ENCODE data around the gene TEAD1.

Gene TEAD1

GRCh38 chr11:12856338-12856737 is 182.1 kb downstream of the TEAD1 start:
- Mint-ChIP-seq H3K27ac (no peak overlapping the region), H3K4me3 (no peak overlapping the region), H3K36me3 (no peaks in the 10 kb centered on the region), H3K4me1 (peaks cover 7% of the 10 kb centered on the region), H3K9me3 (no peaks in the 10 kb centered on the region)
- ATAC-seq = no peak
- DNase-seq (ENCODE audit: low spot score in 2 of 2) = no peak

DNA sequence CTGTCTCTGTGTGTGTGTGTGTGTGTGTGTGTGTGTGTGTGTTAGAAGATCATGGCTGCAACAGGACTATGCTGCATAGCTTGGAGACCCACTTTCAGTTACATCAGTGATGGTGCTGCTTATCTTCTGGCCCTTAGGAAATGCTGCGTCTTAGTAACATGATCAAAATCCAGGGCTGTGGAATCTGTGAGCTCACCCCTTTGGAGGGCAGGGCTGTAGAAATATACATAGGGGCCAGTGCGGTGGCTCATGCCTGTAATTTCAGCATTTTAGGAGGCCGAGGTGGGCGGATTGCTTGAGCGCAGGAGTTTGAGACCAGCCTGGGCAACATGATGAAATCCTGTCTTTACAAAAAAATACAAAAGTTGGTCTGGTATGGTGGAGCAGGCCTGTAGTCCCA is 183.4 kb downstream of the TEAD1 start:
- H3K27ac Mint-ChIP-seq = no peak overlapping the region
- no peaks in the 10 kb centered on the region for H3K36me3 Mint-ChIP-seq
- ATAC-seq = no peak
- no peaks in the 10 kb centered on the region for H3K4me1 Mint-ChIP-seq
- DNase-seq (ENCODE audit: low spot score in 2 of 2) = no peak
- no peak overlapping the region for H3K4me3 Mint-ChIP-seq
- H3K9me3 Mint-ChIP-seq = no peaks in the 10 kb centered on the region

GRCh38 chr11:12859872-12860657 is 185.8 kb downstream of the TEAD1 start:
- DNase-seq (ENCODE audit: low spot score in 2 of 2) (no peak), ATAC-seq (no peak)
- Mint-ChIP-seq H3K4me1 (no peaks in the 10 kb centered on the region), H3K36me3 (no peaks in the 10 kb centered on the region), H3K9me3 (no peaks in the 10 kb centered on the region), H3K27ac (no peak overlapping the region), H3K4me3 (no peak overlapping the region)

- no peak for ATAC-seq
- Mint-ChIP-seq H3K27ac (no peak overlapping the region), H3K4me3 (no peak overlapping the region), H3K36me3 (no peaks in the 10 kb centered on the region), H3K4me1 (no peaks in the 10 kb centered on the region), H3K9me3 (no peaks in the 10 kb centered on the region)
- no peak for DNase-seq (ENCODE audit: low spot score in 2 of 2)
Measured at GRCh38 chr11:12860827-12861226, 186.6 kb downstream of the TEAD1 start.

DNA sequence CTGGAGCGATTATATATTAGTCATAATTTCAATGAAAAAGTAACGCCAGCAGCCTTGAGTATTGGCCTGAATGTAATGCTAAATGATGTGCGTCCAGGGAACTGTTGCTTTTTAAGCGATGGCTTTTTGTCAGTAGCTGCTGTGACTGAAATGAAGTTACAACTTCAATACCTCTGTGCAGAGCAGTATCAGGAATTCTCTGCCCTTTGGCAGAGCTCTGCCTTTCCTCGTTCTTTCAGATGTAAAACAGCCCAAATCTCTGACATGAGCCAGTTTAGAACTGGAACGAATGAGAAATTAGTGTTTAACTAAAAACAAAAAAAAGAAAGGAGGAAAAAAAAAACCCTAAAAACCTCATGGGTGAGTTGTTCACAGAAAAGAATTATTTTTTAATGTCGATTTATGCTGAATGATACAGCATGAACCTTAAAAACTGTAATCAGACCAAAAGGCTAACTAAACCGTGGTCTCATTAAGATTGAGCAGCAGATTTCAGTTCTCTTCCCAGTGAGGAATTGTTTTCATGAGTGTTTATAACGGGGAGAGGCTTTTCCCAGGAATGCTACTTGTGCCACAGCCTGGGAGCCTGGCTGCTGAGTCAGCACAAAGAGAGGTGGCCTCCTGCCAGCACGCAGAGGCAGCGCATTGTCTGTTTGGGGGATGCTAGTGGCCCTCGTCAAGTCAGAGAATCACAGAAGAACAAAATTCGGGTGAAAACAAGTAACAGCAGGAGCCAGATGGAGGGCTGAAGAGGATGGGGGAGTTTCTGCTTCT is 188.7 kb downstream of the TEAD1 start:
- DNase-seq (ENCODE audit: low spot score in 2 of 2) = no peak
- Mint-ChIP-seq H3K4me1 (no peaks in the 10 kb centered on the region), H3K9me3 (no peaks in the 10 kb centered on the region), H3K36me3 (no peaks in the 10 kb centered on the region), H3K4me3 (no peak overlapping the region), H3K27ac (no peak overlapping the region)
- ATAC-seq = no peak

DNA sequence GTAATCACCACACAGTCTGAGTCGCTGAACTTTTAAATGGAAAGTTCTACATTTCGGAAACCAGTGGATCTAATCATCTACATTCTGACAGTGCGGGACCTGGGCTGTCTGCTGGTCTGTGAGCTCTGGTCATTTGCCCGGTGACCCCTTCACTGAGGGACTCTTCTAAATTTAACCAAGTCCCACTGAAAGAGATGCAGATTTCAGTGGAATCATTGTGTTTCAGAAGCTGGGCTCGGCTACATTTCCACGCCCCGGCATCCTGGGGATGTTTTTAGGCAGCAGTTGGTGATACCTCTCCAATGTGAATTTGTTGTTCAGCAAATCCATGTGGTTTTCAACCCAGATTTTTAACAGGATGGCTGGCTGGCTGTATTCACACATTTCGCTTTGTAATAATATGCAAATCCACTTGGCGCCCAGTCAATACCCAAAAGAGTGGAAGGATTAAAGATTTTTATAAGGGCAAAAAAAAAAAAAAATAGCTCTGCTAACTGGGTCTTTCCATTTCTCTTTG is 189.4 kb downstream of the TEAD1 start:
- H3K4me3 Mint-ChIP-seq = no peak overlapping the region

GRCh38 chr11:12864316-12865156 is 190.3 kb downstream of the TEAD1 start:
- DNase-seq (ENCODE audit: low spot score in 2 of 2) (no peak), ATAC-seq (no peak)
- Mint-ChIP-seq H3K4me3 (no peak overlapping the region), H3K36me3 (no peaks in the 10 kb centered on the region), H3K9me3 (no peaks in the 10 kb centered on the region), H3K4me1 (no peaks in the 10 kb centered on the region), H3K27ac (no peak overlapping the region)

More for the DNA sequence above, 189.4 kb downstream of the TEAD1 start:
- no peaks in the 10 kb centered on the region for H3K4me1 Mint-ChIP-seq
- no peak overlapping the region for H3K27ac Mint-ChIP-seq
- no peaks in the 10 kb centered on the region for H3K36me3 Mint-ChIP-seq
- DNase-seq (ENCODE audit: low spot score in 2 of 2) (no peak), ATAC-seq (no peak)
- no peaks in the 10 kb centered on the region for H3K9me3 Mint-ChIP-seq

GRCh38 chr11:12865863-12866595 is 191.8 kb downstream of the TEAD1 start:
- no peak for DNase-seq (ENCODE audit: low spot score in 2 of 2)
- Mint-ChIP-seq H3K9me3 (no peaks in the 10 kb centered on the region), H3K4me1 (no peaks in the 10 kb centered on the region), H3K36me3 (no peaks in the 10 kb centered on the region), H3K27ac (no peak overlapping the region), H3K4me3 (no peak overlapping the region)
- ATAC-seq = no peak

GRCh38 chr11:12867531-12867930 is 193.3 kb downstream of the TEAD1 start:
- H3K27ac Mint-ChIP-seq = no peak overlapping the region
- no peaks in the 10 kb centered on the region for H3K9me3 Mint-ChIP-seq
- H3K4me3 Mint-ChIP-seq = no peak overlapping the region
- DNase-seq (ENCODE audit: low spot score in 2 of 2) (no peak), ATAC-seq (no peak)
- H3K36me3 Mint-ChIP-seq = no peaks in the 10 kb centered on the region
- no peaks in the 10 kb centered on the region for H3K4me1 Mint-ChIP-seq

GRCh38 chr11:12868315-12869073 is 194.3 kb downstream of the TEAD1 start:
- H3K27ac Mint-ChIP-seq = no peak overlapping the region
- H3K4me1 Mint-ChIP-seq = no peaks in the 10 kb centered on the region
- ATAC-seq (no peak), DNase-seq (ENCODE audit: low spot score in 2 of 2) (no peak)
- H3K9me3 Mint-ChIP-seq = no peaks in the 10 kb centered on the region
- no peak overlapping the region for H3K4me3 Mint-ChIP-seq
- no peaks in the 10 kb centered on the region for H3K36me3 Mint-ChIP-seq

DNA sequence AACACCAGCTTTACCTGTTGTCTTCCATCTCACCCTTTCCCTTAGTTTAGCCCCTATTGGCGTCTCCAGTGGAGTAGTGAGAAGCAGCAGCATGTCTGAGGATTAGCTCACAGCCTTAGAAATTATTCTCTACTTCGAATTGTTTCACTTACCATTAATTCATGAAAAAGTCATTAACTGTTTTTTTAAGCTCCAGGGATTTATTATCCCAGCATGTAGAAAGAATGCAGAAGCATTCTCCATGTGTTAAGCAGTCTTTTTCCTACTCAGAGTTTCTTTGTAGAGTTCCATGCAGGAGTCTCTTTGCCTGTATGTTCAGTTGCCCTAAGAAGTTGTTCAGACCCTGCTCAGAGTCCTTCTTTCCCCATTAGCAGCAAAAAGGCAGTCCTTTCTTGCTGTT is 197.0 kb downstream of the TEAD1 start:
- ATAC-seq (no peak), DNase-seq (ENCODE audit: low spot score in 2 of 2) (no peak)
- no peaks in the 10 kb centered on the region for H3K36me3 Mint-ChIP-seq
- H3K4me3 Mint-ChIP-seq = no peak overlapping the region
- no peaks in the 10 kb centered on the region for H3K9me3 Mint-ChIP-seq
- no peaks in the 10 kb centered on the region for H3K4me1 Mint-ChIP-seq
- H3K27ac Mint-ChIP-seq = no peak overlapping the region

DNA sequence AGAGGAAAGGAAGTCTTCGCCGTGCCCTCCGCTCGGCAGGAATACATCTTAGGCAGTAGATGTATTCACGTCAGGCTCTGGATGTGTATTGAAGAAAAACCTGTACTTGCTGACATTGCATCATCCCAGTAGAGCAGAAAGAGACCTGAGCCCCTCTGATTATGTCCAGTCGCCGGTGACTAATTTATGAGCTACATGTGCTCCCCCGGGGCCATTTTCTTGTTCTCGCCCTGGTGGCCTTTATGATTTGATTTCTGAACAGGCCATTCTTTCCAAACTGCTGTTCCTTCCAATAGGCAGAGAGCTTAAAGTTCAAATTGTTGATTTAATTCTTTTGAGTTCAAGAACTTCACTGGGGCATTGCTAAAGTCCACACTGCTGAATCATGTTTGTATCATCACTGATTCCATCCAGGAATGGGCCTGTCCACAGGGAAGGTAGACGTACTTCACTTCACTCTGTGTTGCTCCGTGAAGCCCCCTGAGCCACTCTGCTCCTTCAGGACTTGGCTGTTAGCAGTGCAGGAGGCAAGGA is 197.6 kb downstream of the TEAD1 start:
- no peaks in the 10 kb centered on the region for H3K36me3 Mint-ChIP-seq
- DNase-seq (ENCODE audit: low spot score in 2 of 2) (no peak), ATAC-seq (no peak)
- no peaks in the 10 kb centered on the region for H3K4me1 Mint-ChIP-seq
- H3K4me3 Mint-ChIP-seq = no peak overlapping the region
- no peak overlapping the region for H3K27ac Mint-ChIP-seq
- H3K9me3 Mint-ChIP-seq = no peaks in the 10 kb centered on the region

GRCh38 chr11:12876340-12876739 is 202.1 kb downstream of the TEAD1 start:
- no peak for DNase-seq (ENCODE audit: low spot score in 2 of 2)
- ATAC-seq = no peak
- H3K4me1 Mint-ChIP-seq = no peaks in the 10 kb centered on the region
- H3K27ac Mint-ChIP-seq = no peak overlapping the region
- H3K36me3 Mint-ChIP-seq = no peaks in the 10 kb centered on the region
- H3K9me3 Mint-ChIP-seq = no peaks in the 10 kb centered on the region
- H3K4me3 Mint-ChIP-seq = no peak overlapping the region

- Mint-ChIP-seq H3K9me3 (no peaks in the 10 kb centered on the region), H3K36me3 (no peaks in the 10 kb centered on the region), H3K4me1 (no peaks in the 10 kb centered on the region), H3K4me3 (no peak overlapping the region), H3K27ac (no peak overlapping the region)
- no peak for DNase-seq (ENCODE audit: low spot score in 2 of 2)
- no peak for ATAC-seq
Measured at GRCh38 chr11:12876988-12877387, 202.8 kb downstream of the TEAD1 start.
